GOT3 (cell line): Measurements from ENCODE around the gene BFSP1.

Source experiments
- DNase-seq: peaks from one replicate; lab custom pipeline; 2025; ENCODE audit warnings: mixed read lengths; lab: John Stamatoyannopoulos, UW

BFSP1 gene

GRCh38 chr20:17520583-17520982 lies 10.6 kb downstream of the BFSP1 start:
- DNase-seq = no peak

- no peak for DNase-seq
Measured at GRCh38 chr20:17519606-17520285, 11.4 kb downstream of the BFSP1 start.

- DNase-seq = no peak
Measured at GRCh38 chr20:17518339-17519052, 12.7 kb downstream of the BFSP1 start.

- DNase-seq = no peak
Measured at GRCh38 chr20:17515053-17515452, 16.1 kb downstream of the BFSP1 start.

DNA sequence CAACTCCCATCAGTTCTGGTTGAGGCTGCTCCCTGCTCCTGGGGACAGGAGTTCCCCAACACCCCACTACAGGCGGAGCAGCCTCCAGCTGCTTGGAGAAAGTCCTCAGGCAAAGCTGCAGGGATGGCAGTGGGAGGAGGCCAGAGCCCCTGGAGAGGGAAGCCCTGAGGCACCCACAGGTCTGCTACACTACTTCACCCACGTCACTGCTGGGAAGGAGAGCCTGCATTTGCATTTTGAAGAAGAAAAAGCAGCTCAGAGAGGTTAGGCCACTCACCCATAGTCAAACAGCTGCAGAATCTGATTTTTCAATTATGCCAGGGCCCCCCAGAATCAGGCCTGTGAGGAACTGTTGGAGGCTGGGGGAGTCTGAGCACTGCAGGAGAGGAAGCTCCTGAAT lies 17.2 kb downstream of the BFSP1 start:
- DNase-seq = no peak

DNA sequence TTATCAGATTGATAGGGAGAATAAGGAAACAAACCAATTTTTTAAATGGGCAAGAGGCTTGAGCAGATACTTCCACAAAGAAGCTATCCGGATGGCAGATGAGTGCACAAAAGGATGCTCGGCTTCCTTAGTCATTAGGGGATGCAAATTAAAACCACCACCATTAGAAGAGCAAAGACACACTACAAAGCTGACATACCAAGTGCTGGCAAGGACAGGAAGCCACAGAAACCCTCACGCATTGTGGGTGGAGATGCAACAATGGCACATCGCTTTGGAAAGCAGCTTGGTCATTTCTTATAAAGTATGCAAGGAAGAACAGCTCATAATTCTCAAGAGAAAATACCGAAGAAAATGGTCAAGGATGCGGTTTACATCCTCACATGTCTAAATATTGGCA lies 19.8 kb downstream of the BFSP1 start:
- no peak for DNase-seq

- no peak for DNase-seq
Measured at GRCh38 chr20:17510548-17510947, 20.6 kb downstream of the BFSP1 start.

- no peak for DNase-seq
Measured at GRCh38 chr20:17508756-17509155, 22.4 kb downstream of the BFSP1 start.

- no peak for DNase-seq
Measured at GRCh38 chr20:17507531-17507930, 23.6 kb downstream of the BFSP1 start.

GRCh38 chr20:17507032-17507431 lies 24.1 kb downstream of the BFSP1 start:
- DNase-seq = no peak

DNA sequence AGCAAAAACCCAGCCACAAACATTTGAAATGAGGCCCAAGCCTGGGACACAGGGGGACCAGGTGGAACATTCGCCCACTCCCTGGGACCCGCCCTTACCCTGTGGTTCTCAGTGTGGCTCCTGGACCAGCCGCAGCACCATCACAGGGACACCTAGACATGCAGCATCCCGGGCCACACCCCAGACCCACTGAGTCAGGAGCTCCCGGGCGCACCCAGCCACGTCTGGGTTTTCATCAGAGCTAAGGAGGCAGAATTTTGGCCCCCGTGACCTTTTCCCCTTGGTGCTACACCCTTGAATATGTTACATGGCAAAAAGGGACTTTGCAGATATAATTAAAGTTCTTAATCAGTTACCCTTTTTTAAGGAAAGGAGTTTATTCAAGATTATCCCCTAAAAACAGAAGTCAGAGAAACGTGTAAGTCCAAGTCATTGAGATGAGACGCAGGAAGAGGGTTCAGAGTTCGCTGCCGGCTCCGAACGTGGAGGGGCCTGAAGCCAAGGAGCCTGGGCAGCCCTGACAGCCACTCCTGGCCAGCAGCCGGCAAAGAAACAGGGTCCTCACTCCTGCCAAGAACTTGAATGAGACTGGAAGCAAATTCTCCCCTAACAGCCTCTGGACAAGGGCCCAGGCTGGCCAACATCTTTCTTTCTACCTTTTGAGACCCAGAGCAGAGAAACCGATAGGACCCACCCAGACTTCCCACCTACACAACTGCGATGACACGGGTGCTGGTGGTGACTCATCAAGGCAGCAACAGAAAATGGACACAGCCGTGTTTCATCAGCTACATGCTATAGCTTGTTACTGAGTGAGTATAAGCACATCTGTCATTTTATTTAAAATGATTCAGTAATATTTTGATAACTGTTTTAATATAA lies 25.3 kb downstream of the BFSP1 start:
- DNase-seq = no peak

DNA sequence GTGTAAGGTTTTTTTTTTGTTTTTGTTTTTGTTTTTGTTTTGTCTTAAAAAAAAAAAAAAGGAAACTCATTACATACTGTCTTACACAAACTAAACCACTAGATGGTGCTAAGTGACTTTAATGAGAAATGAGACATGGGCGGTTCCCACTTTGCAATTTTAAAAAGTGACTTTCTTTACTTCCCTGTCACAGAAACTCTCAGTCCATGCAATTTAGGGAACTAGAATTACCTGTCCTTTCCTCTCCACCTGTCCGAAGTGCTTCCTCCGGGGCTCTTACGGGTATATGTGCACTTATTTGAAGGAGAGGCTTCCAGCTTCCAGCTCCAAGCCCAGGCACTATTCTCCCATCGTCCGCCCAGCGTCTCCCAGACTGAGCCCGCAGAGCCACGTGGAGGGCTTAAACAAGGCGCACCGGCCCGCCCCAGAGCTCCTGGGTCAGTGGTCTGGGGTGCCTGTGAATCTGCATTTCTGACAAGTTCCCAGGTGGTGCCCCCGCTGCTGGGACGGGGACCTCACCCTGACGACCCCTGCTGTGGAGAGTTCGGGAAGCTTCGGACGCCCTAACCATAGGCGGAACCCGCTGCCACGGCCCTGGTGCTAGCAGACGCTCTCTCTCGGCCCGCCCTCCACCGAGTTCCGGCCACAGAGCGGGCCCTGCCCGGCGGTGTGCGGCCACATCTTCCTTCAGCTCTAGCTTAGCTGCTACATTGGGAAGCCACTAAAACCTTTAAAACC lies 26.1 kb downstream of the BFSP1 start:
- DNase-seq = no peak

DNA sequence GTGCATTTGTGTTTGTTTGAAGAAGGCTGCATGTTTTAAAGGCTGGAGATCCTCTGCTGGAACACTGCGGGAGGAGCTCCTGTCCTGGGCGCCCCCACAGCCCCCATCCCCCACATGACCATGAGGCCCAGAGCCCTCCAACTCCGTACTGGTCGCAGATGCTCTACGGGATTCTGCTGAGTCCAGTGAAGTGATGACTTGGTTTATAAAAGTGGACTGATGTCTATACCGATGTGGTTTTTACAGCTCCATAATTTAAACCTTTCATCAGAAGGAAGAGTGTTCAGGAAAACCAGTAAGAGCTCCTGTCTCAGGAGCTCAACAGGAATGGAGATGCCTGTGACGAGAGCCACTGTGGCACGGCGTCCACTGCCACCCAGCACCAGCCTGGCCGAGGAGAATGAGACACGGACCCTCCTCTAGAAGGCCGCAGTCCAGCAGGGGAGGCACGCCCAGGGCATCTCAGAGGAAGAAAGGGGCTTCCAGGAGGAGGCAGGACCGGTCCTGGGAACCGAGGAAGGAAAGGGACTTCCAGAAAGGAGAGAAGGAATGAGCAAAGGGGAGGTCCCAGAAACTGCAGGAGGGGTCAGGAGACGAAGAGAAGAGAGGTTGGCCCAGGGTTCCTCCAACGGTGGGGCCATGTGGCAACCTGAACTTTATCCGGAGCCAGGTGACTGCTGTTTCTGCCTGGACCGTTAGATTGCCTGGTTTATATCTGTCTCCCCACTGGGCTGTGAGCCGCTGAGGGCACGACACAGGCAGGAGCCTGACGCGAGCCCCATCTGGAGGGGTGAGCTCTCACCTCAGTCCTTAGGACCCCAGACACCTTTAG lies 26.9 kb downstream of the BFSP1 start:
- DNase-seq = no peak

DNA sequence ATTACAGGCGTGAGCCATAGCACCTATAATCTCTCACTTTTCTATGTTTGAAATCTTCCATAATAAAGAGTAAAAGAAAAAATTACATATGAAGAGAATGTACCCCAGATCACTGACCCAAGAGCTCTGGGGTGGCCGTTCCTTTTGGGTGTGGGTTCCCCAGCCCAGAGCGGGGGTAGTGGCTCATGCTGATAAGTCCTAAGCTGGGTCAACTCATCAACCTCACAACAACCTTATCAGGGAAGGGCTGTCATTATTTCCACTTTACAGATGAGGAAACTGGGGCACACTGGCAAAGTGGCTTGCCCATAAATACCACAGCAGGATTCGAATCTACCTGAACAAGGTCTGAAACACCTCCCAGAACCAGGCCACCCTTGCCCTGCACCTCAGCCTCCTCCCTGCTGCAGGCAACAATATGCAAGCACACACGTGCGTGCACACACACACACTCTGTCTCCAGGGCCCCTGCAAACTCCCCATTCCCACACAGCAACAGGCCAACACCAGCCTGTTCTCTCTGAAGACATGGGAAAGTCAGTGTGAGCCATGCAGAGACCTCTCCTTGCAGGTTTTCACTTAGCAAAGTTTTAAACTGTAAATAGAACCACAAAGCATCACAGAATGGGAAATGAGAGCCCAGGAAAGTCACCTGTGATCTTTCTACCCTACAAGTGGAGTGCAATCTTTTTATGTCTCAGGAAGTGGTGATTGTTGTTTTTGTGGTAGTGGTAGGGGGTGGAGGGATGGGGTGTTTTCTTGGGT lies 27.7 kb downstream of the BFSP1 start:
- no peak for DNase-seq

- no peak for DNase-seq
Measured at GRCh38 chr20:17502105-17502504, 29.1 kb downstream of the BFSP1 start.

DNA sequence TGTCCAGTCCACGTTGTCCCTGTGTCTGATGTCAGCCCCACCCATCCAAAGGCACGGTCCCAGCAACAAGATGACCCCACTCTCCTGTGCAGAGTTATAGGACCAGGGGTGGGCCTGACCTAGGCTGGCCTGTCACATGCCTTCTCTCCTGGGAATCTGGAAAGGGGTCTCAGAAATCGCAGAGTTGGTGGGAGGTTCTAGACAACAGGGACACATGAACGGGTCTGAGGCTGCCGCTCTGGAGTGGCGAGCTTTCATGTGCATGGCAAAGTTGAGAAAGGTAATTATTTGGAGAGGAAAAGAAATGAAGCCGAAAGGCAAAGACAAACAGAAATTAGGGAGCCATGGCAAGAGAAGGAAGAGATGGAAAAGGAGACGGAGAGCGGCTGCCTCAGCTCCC lies 29.5 kb downstream of the BFSP1 start:
- DNase-seq = no peak

DNA sequence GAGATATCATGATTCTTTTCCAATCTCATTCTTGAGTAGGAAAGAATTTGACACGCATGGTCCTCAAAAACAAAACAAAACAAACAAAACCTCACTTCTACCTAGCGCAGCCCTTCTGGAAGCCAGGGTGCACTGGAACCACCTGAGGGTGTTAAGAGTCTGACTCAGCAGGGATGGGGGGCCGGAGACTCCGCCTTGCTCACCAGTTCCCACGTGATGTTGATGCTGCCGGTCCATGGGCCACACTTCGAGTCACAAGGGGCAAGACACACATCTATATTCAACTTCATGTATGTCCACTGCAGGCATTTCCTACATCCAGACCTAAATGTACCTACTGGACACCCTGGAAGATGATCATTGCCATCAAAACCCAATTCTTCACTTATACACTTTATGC lies 30.4 kb downstream of the BFSP1 start:
- DNase-seq = no peak

- DNase-seq = no peak
Measured at GRCh38 chr20:17500271-17500670, 30.9 kb downstream of the BFSP1 start.

GRCh38 chr20:17499041-17499440 lies 32.1 kb downstream of the BFSP1 start:
- DNase-seq = no peak

- no peak for DNase-seq
Measured at GRCh38 chr20:17498641-17499040, 32.5 kb downstream of the BFSP1 start.
